Fibroblast of lung (primary cell): ENCODE data around the gene GMCL2. TPM values are rescaled to one million over a fixed set of nuclear protein-coding genes. Genes with fewer than 3 reads are reported as not detected.
A peak's percentile ranks its signal among the peaks of the same experiment; 100 is the strongest.

Source experiments
- DNase-seq, 2 donors: peaks; one replicate each; pipeline versions ENCODE4 v3.0.0 to v3.0.0-alpha.2; 2010; ENCODE audit warnings: low read depth in 2 of 2
- H2AFZ ChIP-seq: 2 replicates; pipeline ENCODE4 v1.5.1; 2012; ENCODE audit warnings: low read length, control low read depth, inconsistent platforms
- H3K27ac ChIP-seq: 2 replicates; pipeline ENCODE4 v1.5.1; 2011; ENCODE audit warnings: low read length, control low read depth; ENCODE audit not compliant: insufficient read depth
- H3K27me3 ChIP-seq: 2 replicates; pipeline ENCODE4 v1.5.1; 2011; ENCODE audit warnings: mild to moderate bottlenecking, low read length; ENCODE audit not compliant: control insufficient read depth, insufficient read depth
- H3K36me3 ChIP-seq: 2 replicates; pipeline ENCODE4 v1.5.1; 2011; ENCODE audit warnings: low read length; ENCODE audit not compliant: control insufficient read depth, insufficient read depth
- H3K4me1 ChIP-seq: 2 replicates; pipeline ENCODE4 v1.5.1; 2011; ENCODE audit warnings: low read length; ENCODE audit not compliant: control insufficient read depth, insufficient read depth; ENCODE audit errors: extremely low read depth
- H3K4me2 ChIP-seq: 2 replicates; pipeline ENCODE4 v1.5.1; 2011; ENCODE audit warnings: low read length, control low read depth; ENCODE audit not compliant: insufficient read depth; ENCODE audit errors: extremely low read depth
- H3K4me3 ChIP-seq, 4 experiments: fragments of 200-600 bp in 1 of 4; sonication (generic) in 1 of 4; replicated peaks in 1 of 4; 2 replicates each; pipeline ENCODE4 v1.5.1; 2011 to 2016; ENCODE audit warnings: low read length in 4 of 4, low read depth in 3 of 4, mild to moderate bottlenecking in 3 of 4, control low read depth in 2 of 4, inconsistent platforms in 1 of 4, mixed read lengths in 1 of 4; ENCODE audit not compliant: insufficient read depth in 1 of 4; ENCODE audit errors: control extremely low read depth in 1 of 4
- H3K79me2 ChIP-seq: 2 replicates; pipeline ENCODE4 v1.5.1; 2012; ENCODE audit warnings: mild to moderate bottlenecking, low read length, inconsistent platforms; ENCODE audit not compliant: control insufficient read depth, insufficient read depth
- H3K9ac ChIP-seq: 2 replicates; pipeline ENCODE4 v1.5.1; 2011; ENCODE audit warnings: mild to moderate bottlenecking, low read length, control low read depth; ENCODE audit not compliant: insufficient read depth
- H3K9me3 ChIP-seq: 2 replicates; pipeline ENCODE4 v1.5.1; 2012; ENCODE audit warnings: low read depth, low read length; ENCODE audit not compliant: control insufficient read depth, insufficient read depth
- H4K20me1 ChIP-seq: 2 replicates; pipeline ENCODE4 v1.5.1; 2011; ENCODE audit warnings: low read length; ENCODE audit not compliant: control insufficient read depth, insufficient read depth; ENCODE audit errors: extremely low read depth
- EZH2 ChIP-seq: IDR thresholded peaks from 2 replicates; pipeline ENCODE4 v1.5.1; 2012; ENCODE audit warnings: low read length, control low read depth, mild to moderate bottlenecking; ENCODE audit errors: missing control alignments
- polyA plus RNA-seq, 2 donors: library from polyadenylated mRNA; depleted of rRNA in 1 of 2; stranded (reverse) in 1 of 2; unstranded in 1 of 2; fragments of >200 nt; gene quantifications; 2 replicates each; pipeline ENCODE4 v1.2.1, GENCODE V29; 2011 to 2012; ENCODE audit warnings: missing spikeins in 1 of 2
- total RNA-seq: library from RNA; depleted of rRNA; stranded (reverse); fragments of >200 nt; gene quantifications from 2 replicates; pipeline ENCODE4 v1.2.1, GENCODE V29; 2014
- TF ChIP-seq, protein P1 (sequence below), 2 donors: IDR thresholded peaks in 1 of 2; conservative IDR thresholded peaks in 1 of 2; 1 replicate in 1 of 2; 2 replicates in 1 of 2; pipeline ENCODE4 v1.5.1; 2011 to 2012; ENCODE audit warnings: low read length in 2 of 2, control low read depth in 1 of 2, inconsistent platforms in 1 of 2, low read depth in 1 of 2, mild to moderate bottlenecking in 1 of 2

Gene GMCL2
- total and polyA plus RNA-seq, 2 donors (not counting 1 experiment from before 2014, with no cell fraction given) = under 0.01 TPM; not detected in 1

DNA sequence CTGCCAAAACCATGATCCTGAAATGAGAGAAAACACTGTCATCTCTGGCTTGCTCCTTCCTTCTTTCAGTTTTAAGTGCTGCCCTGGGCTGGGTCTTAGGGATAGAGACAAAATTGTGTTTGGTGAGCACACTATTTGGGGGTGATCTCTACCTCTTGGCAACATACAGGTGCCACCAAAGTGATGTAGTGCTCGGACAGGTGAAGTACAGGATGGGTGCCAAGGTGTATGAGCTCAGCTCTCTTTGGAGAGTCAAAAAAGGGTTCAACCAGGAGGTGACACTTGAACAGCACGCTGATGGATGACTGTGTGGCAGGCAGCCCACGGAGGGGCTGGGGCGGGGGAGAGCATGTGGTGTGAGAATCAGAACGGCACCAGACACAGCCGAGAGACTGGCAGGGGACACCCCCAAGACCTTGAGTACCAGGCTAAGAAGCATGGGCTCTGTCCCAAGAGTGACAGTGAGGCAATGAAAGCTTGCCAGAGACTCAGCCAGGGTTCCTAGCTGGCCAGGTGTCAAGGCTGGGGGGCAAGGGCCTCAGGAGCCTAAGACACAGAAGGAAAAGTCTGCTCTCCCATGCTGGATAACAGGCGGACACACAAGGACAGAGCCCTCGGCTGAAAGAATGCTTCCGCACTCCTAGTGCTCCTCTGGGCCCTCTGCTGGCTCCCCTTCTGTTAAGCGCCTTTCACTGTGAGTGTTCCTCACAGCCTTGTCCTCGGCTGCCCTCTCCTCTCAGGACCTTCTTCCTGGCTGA is 36.0 kb downstream of the GMCL2 start:
- Histone ChIP-seq H4K20me1 (no peaks in the 10 kb centered on the region), H3K36me3 (peaks cover 16% of the 10 kb centered on the region), H3K4me1 (no peaks in the 10 kb centered on the region), H2AFZ (no peak overlapping the region), H3K4me3 (no peak overlapping the region), H3K4me2 (no peak overlapping the region), H3K27me3 (no peaks in the 10 kb centered on the region), H3K79me2 (peaks cover 7% of the 10 kb centered on the region), H3K9ac (no peak overlapping the region), H3K9me3 (no peaks in the 10 kb centered on the region), H3K27ac (no peak overlapping the region)
- peak in 1 of 2 donors; percentile 20 for DNase-seq
- TF ChIP-seq, protein P1, sequence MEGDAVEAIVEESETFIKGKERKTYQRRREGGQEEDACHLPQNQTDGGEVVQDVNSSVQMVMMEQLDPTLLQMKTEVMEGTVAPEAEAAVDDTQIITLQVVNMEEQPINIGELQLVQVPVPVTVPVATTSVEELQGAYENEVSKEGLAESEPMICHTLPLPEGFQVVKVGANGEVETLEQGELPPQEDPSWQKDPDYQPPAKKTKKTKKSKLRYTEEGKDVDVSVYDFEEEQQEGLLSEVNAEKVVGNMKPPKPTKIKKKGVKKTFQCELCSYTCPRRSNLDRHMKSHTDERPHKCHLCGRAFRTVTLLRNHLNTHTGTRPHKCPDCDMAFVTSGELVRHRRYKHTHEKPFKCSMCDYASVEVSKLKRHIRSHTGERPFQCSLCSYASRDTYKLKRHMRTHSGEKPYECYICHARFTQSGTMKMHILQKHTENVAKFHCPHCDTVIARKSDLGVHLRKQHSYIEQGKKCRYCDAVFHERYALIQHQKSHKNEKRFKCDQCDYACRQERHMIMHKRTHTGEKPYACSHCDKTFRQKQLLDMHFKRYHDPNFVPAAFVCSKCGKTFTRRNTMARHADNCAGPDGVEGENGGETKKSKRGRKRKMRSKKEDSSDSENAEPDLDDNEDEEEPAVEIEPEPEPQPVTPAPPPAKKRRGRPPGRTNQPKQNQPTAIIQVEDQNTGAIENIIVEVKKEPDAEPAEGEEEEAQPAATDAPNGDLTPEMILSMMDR (conservative IDR thresholded peaks at IDR 0.05 in 1 of 2, IDR thresholded peaks at IDR 0.05 in 1 of 2; ENCODE audit: low read depth in 1 of 2, low read length in 2 of 2) = peak in 1 of 2 donors; percentile 18
- TF ChIP-seq EZH2 = no peak

DNA sequence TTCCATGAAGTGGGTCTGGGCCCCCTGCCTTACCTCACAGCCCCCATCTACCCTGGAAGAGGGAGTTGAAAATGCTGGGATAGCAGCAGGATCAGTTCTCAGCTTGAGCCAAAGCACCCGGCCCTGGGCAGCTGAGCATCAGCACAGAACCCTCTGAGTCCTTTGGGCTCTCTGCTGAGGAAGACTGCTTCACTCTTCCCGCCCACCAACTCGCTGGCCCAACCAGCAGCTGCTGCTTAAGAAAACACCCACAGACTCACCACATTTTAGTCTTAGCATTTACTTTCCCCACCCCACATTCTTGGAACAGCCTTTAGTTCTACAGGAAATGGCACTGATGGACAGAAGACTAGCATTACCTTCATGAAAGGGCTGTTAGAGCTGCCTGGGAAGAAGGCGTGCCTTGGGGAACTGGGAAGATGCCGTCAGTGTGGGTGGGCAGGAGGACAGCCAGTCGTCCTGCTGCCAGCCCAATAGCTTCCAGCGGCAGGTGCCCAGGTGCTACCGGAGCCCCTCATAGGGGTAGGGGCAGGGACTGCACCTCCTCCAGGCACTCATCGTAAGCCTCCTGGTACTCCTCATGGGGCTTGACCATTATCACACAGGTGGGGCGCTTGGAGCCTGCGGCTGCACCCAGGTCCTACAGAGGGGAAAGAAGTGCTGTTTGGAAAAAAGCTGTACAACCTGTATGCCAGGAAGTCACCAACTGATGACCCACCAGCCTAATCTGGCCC is 37.8 kb downstream of the GMCL2 start:
- no peak overlapping the region for H3K27ac ChIP-seq
- H3K36me3 ChIP-seq = peaks cover 19% of the 10 kb centered on the region
- peaks cover 7% of the 10 kb centered on the region for H3K79me2 ChIP-seq
- H4K20me1 ChIP-seq = no peaks in the 10 kb centered on the region
- H3K9ac ChIP-seq = no peak overlapping the region
- no peak overlapping the region for H2AFZ ChIP-seq
- TF ChIP-seq, protein P1 (conservative IDR thresholded peaks at IDR 0.05 in 1 of 2, IDR thresholded peaks at IDR 0.05 in 1 of 2; ENCODE audit: low read depth in 1 of 2, low read length in 2 of 2) = no peak
- TF ChIP-seq EZH2 = no peak
- no peaks in the 10 kb centered on the region for H3K9me3 ChIP-seq
- no peaks in the 10 kb centered on the region for H3K27me3 ChIP-seq
- DNase-seq = peak in 1 of 2 donors; percentile 43
- no peak overlapping the region for H3K4me2 ChIP-seq
- H3K4me3 ChIP-seq = no peak overlapping the region
- no peaks in the 10 kb centered on the region for H3K4me1 ChIP-seq

DNA sequence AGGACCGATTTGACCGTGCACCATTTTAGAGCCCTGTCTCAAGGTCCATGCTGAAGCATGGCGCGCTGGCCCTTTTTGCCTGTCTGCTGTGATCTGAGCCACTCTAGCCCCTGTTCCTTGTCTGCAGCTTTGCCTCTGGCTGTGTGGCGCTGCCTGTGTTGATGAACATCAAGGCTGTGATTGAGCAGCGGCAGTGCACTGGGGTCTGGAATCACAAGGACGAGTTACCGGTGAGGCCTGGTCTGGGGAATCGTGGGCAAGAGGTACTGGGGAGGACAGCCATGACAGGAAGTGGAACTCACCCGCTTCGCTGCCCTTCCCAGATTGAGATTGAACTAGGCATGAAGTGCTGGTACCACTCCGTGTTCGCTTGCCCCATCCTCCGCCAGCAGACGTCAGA is 39.8 kb downstream of the GMCL2 start:
- Histone ChIP-seq H3K9me3 (no peaks in the 10 kb centered on the region), H3K4me2 (no peak overlapping the region), H3K27me3 (no peaks in the 10 kb centered on the region), H3K27ac (no peak overlapping the region), H3K4me1 (no peaks in the 10 kb centered on the region), H3K4me3 (no peak overlapping the region), H3K36me3 (peaks cover 21% of the 10 kb centered on the region), H4K20me1 (no peaks in the 10 kb centered on the region), H3K9ac (no peak overlapping the region), H3K79me2 (no peaks in the 10 kb centered on the region), H2AFZ (no peak overlapping the region)
- no peak for DNase-seq
- TF ChIP-seq, protein P1 (conservative IDR thresholded peaks at IDR 0.05 in 1 of 2, IDR thresholded peaks at IDR 0.05 in 1 of 2; ENCODE audit: low read depth in 1 of 2, low read length in 2 of 2) = no peak
- no peak for TF ChIP-seq EZH2
